ENCODE results near the gene NMRAL1.

The NMRAL1 gene

DNA sequence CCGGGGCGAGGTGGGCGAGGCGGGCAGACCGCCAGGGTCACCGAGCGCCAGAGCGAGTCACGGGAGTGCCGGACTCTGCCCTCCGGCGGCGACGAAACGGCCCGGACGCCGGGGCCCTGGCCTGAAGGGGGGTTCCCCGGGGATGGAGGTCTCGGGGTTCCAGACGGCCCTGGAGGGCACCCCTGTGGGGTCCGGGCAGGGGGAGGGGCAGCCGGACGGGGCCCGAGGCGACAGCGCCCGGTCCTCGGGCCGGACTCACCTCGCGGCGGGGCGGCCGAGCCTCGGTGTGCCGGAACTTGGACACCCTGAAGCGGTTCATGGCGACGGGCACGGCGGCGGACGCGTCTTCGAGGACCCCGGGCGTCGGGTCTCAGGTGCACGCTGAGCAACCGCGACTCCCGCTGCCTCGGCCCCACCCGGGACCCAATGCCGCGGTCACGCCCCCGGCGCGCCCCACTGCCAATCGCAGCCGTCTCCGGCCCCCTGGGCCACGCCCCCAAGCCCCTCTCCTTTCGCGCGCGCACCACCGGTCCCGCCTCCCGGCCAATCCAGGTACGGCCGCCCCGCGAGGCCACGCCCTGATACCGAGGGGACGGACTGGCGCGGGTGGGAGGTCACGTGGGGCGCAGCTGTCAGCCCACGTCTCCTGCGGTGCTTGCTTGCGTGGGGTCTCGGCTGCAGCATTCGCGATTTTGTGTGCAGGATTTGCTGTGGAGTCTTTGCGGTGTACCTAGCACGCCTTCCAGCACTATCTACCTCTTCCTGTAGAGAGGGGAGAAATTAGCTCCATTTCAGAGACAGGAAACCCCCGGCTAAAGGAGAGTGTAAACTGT, 58.0 kb downstream of the NMRAL1 start, which contains the start of gene CORO7:
Gene CORO7 (minus strand): TSS at position 397 of the 833 bp plus-strand sequence. CDS start 78 bp downstream, at position 319.
- no peak for TF ChIP-seq CTCF (conservative IDR thresholded peaks at IDR 0.05; ENCODE audit: low read depth, low read length)
- no peak for DNase-seq (ENCODE audit: low read depth)
- peak within 1 kb of the TSS; percentile 66 for H3K4me3 ChIP-seq (ENCODE audit: low read length)

DNA sequence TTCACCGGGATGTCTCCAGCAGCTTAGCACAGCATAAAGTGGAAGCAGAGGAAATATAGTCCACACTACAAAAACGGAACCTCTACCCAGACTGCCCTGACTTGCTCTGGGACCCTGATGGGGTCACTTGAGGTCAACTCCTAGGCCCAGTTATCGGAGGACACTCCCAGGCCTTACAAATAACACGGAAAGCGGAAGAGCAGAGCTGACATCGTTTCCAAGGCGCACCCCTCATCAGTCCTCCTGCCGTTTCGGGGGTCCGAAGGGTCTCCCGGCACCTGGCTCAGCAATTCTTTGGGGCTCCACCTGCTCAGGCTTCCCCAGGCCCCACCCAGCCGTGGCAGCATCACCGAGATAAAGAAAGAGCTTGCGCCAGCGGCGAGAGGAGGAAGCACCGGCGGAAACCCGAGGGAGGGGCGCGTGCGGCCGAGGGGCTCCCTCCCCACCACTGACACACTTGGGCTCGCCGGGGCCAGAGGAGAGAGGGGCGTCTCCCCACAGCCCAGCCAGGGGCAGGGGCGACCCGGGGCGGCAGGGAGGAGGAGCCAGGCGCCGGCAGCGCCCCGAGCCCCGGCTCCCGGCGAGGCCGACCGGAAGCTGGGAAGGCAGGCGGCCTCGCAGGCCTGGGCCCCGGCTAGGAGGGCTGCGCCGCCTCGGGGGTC, 58.8 kb downstream of the NMRAL1 start:
- DNase-seq (ENCODE audit: low read depth) = no peak
- peak overlapping the region; percentile 66 for H3K4me3 ChIP-seq (ENCODE audit: low read length)
- peak; percentile 0 for TF ChIP-seq CTCF (conservative IDR thresholded peaks at IDR 0.05; ENCODE audit: low read depth, low read length)

DNA sequence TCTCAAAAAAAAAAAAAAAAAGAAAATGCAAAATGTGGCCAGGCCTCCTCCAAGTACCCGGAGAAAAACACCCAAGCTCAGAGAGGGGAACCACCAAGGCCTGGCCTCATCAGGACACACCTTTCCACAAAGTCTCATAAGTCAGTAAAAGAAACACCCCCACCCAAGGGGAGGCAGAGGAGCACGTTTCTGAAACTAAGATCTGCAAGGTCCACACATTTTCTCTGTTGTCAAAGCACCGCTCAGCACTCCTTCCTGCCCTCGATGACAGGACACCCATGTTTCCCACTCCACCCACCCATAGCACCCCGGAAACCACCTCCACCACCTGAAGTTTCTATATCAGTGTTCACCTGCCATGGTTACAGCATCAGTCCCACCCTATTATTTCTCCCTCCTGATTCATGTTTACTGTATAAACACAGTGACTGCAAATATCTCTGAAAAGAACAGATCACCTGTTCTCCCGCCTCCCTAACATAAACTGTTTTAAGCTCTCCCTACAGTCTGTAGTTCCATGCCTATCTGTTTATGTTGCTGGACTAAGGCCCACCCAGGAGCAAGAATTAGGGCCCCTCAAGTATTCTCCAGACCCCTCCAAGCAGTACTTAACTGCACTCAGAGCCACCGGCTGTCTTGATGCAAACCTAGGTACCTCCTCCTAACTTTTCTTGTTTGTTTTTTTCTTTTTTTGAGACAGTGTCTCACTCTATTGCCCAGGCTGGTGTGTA, 60.1 kb downstream of the NMRAL1 start:
- H3K4me3 ChIP-seq (ENCODE audit: low read length) = no peak overlapping the region
- TF ChIP-seq CTCF (conservative IDR thresholded peaks at IDR 0.05; ENCODE audit: low read depth, low read length) = no peak
- no peak for DNase-seq (ENCODE audit: low read depth)

DNA sequence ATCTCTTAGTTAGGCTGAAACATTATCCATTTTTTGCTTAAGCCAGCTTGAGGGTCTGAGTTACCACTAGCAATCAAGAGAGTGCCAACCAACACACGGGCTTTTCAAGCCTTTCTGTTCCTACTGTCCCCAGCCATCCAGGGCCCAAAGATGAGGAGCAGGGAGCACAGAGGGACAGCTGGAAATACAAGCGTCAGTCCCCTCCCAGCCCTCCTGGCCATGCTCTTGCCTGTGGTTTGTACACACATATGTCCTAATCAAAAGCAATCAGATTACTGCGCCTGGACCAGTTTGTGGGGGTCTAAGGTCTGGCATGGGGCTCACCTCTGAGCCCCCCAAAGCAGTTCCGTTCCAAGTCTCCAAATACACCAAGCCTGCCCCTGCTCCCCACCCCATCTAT, 61.6 kb downstream of the NMRAL1 start:
- no peak overlapping the region for H3K4me3 ChIP-seq (ENCODE audit: low read length)
- no peak for DNase-seq (ENCODE audit: low read depth)
- no peak for TF ChIP-seq CTCF (conservative IDR thresholded peaks at IDR 0.05; ENCODE audit: low read depth, low read length)

GRCh38 chr16:4412159-4412558, 62.3 kb downstream of the NMRAL1 start:
- DNase-seq (ENCODE audit: low read depth) = no peak
- no peak for TF ChIP-seq CTCF (conservative IDR thresholded peaks at IDR 0.05; ENCODE audit: low read depth, low read length)
- H3K4me3 ChIP-seq (ENCODE audit: low read length) = no peak overlapping the region
